ENCODE measurements around the gene GRIPAP1.

DNA sequence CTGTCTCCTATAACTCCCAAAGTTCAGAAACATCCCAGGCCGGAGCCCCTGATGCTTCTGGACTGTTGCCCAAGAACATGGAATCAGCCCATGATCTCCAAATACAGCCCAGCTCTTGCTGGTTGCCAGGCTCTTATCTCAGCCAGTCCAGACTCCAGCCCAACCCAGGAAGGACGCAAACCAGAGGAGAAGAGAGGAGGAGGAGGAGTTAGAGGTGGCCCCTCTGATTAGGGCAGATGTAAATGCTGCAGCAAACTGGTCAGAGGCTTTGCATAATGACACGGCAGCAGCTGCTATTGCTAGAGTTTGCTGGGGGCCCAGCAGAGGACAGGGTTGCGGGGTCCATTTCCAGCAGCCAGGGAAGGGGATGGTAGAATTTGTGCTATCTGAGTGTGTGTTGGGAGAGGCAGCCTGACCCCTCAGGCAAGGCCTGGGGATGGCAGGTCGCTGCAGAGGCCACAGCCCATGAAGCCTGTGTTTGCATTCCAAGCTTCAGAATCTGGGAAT lies 40.4 kb downstream of the GRIPAP1 start:
- TF ChIP-seq GATA3 (IDR thresholded peaks at IDR 0.05; ENCODE audit: low read depth, low read length) (no peak), GATA2 (IDR thresholded peaks at IDR 0.05; ENCODE audit: low read depth, low read length) (no peak)

All from SH-SY5Y (cell line).